ENCODE measurements around the gene ARID5B.

ARID5B gene

DNA sequence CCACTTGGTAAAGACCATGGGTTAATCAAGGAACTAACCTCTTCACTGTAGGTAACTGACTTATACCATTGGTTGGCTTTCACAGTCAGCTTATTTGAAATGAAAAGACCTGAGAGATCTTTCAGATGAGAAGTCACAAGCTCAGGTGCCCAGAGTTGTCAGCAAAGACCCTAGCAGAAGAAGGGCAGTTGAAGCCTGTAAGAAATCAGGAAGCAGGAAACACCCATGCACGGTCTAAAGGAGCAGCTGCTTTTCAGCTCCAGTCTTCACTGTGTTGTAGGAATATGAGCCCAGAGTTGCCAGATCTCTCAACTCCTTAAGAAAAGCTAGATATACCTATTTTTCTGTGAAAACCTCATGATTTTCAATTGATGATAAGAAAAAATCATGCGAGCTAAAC, 130.0 kb downstream of the ARID5B start:
- TF ChIP-seq, protein P1, sequence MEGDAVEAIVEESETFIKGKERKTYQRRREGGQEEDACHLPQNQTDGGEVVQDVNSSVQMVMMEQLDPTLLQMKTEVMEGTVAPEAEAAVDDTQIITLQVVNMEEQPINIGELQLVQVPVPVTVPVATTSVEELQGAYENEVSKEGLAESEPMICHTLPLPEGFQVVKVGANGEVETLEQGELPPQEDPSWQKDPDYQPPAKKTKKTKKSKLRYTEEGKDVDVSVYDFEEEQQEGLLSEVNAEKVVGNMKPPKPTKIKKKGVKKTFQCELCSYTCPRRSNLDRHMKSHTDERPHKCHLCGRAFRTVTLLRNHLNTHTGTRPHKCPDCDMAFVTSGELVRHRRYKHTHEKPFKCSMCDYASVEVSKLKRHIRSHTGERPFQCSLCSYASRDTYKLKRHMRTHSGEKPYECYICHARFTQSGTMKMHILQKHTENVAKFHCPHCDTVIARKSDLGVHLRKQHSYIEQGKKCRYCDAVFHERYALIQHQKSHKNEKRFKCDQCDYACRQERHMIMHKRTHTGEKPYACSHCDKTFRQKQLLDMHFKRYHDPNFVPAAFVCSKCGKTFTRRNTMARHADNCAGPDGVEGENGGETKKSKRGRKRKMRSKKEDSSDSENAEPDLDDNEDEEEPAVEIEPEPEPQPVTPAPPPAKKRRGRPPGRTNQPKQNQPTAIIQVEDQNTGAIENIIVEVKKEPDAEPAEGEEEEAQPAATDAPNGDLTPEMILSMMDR (conservative IDR thresholded peaks at IDR 0.05; ENCODE audit: low read length): no peak
- no peak overlapping the region for H3K4me3 ChIP-seq (ENCODE audit: low read length)
- DNase-seq (ENCODE audit: low read depth): no peak

DNA sequence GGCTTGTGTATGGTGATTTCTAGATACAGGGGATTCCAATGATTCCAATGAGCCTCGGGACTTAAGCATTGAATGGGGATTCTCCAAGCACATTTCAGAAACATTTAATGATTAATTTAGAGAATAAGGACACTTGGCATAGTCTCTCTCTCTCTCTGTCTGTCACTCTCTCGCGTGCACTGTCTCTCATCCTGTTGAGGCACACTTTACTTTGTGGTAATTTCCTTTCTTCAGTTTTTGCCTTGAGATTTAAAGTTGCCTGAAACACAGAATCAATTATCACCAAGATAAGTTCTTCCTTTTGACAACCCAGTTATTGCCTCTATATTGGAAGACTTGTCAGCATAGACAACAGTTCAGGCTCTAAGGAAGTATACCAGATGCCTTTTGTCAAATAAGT, 131.6 kb downstream of the ARID5B start:
- no peak overlapping the region for H3K4me3 ChIP-seq (ENCODE audit: low read length)
- no peak for DNase-seq (ENCODE audit: low read depth)
- TF ChIP-seq, protein P1 (conservative IDR thresholded peaks at IDR 0.05; ENCODE audit: low read length): no peak

DNA sequence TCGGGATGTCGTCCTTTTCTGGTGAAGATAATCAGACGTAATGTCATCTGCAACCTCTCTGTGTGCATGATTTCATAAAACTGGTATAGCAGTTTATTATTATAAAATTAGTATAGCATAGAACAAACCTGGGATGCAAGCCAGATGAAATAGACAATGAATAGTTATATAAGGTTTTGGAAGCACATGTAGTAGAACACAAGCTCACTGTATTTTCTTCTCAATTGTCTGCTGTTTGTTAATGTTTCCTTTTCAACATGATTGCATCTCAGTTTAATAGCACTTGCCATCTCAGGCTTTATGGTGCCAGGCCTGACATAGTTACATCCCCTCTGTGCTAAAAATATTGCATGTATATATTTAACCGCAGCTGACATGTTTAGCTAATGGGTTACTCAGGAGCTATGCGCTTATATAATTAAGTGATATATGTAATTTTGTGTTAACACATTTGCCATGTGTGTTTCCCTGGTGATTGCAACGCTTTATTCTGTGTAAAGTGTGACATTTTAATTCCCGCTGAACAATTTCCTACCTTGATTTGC, 132.7 kb downstream of the ARID5B start:
- H3K4me3 ChIP-seq (ENCODE audit: low read length): no peak overlapping the region
- no peak for DNase-seq (ENCODE audit: low read depth)
- TF ChIP-seq, protein P1 (conservative IDR thresholded peaks at IDR 0.05; ENCODE audit: low read length): no peak

DNA sequence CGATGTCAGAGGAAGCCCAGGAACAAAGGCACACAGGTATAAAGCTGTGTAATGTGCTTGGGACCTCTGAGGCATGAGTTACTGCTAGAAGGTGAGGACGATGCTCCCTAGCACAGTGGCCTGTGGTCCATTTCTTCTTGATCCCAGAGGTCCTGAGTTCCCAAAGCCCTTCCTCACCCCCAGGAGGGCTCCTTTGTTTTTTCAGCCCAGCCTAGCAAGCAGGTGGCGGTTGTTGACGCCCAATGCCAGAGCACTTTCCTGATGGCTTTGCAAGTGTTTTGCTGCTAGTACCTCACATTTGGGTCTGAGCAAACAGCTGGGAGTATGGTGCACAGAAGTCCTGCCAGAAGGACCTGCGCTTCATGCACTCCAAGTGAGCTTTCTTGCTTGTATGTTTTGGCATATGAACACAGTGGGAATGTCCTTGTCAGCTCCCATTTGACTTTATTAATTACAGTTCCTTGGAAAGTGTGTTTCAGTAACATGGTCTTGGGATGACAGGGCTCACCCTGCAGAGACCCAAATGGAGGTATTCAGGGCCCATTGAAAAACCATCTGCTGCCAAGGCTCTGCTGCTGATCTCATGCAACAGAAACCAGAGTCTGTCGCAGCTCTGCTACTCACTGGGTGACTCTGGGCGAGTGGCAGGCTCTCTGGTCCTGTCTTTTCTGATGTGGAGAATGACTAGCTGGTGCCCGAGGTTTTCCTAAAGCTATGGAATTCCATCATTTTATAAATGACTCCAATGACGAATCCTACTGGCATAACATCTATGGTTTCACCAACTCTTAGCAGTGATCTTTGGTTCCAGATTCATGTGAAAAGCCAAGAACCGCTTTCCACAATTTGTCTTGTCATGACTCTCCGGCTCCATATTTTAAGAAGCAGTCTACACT, 134.9 kb downstream of the ARID5B start:
- no peak for DNase-seq (ENCODE audit: low read depth)
- no peak overlapping the region for H3K4me3 ChIP-seq (ENCODE audit: low read length)
- TF ChIP-seq, protein P1 (conservative IDR thresholded peaks at IDR 0.05; ENCODE audit: low read length): no peak

DNA sequence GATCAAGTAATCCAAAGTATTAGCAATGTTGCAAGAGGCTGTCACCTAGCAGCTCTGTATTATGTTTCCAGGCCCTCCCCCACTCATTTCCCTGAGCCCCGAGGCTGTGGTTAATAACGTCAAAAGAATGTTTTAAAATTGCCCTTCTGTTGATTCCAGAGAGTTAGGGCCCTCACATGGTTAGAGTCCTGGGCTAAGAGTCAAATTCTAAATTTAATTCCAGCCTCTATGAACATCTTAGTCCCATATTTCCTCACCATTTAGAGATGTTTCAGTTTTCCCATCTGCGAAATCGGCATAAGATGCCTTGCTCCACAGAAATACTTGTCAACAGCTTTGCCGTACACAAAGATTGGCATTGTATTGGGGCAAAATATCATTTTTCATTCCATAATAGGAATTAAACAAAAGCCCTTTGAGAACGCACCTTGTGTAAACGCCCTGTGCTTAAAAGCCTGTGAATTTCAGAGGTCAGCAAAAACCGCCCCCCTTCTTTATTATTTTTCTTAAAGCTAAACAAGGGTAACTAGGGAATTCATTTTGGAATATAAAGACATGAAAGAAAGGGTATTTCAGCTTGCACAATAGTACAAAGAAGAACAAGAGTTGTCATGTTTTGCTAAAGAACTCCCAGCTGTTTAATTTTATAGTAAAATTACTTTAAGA, 135.8 kb downstream of the ARID5B start:
- H3K4me3 ChIP-seq (ENCODE audit: low read length): no peak overlapping the region
- TF ChIP-seq, protein P1 (conservative IDR thresholded peaks at IDR 0.05; ENCODE audit: low read length): no peak; the same call in 1 of the 2 replicates
- DNase-seq (ENCODE audit: low read depth): peak; percentile 86

DNA sequence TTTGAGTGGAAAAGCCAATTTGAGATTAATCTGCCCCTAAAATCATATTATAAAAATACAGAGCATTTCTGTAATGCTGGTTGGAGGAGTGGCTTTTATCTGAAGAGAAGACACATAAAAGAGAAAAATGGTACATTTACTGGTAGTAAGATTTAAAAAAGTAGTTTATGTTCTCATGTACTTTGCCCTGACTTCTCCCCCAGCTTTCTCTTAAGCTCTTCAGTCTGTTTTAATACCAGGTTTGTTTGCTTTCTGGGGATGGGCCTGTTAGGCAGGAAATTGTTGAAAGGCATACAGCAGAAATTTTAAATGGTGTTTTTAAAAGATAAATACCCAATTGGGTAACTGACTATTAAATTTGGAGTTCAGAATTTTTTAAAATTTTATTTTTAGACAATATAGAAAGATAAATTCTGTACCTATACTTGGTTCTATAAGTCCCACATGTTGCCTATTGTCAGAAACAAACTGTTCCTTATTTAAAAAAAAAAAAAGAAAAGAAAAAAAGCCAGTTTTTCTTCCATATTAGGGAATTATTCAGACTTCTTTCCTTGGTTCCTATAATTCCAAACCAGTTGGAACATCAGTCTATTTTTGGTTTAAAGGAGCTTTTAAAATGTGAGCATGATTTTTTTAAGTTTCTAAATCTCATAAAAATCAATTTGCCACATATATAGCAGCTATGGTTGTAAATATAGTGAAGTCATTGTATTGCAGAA, 136.6 kb downstream of the ARID5B start:
- DNase-seq (ENCODE audit: low read depth): no peak
- TF ChIP-seq, protein P1 (conservative IDR thresholded peaks at IDR 0.05; ENCODE audit: low read length): no peak
- no peak overlapping the region for H3K4me3 ChIP-seq (ENCODE audit: low read length)
